Measurements from ENCODE around the gene SCCPDH.
"Not testable (repeated sequence)": the region's sequence is repeated elsewhere in the genome, so short reads cannot be mapped to it uniquely, and the experiment has no call there.

SCCPDH gene

DNA sequence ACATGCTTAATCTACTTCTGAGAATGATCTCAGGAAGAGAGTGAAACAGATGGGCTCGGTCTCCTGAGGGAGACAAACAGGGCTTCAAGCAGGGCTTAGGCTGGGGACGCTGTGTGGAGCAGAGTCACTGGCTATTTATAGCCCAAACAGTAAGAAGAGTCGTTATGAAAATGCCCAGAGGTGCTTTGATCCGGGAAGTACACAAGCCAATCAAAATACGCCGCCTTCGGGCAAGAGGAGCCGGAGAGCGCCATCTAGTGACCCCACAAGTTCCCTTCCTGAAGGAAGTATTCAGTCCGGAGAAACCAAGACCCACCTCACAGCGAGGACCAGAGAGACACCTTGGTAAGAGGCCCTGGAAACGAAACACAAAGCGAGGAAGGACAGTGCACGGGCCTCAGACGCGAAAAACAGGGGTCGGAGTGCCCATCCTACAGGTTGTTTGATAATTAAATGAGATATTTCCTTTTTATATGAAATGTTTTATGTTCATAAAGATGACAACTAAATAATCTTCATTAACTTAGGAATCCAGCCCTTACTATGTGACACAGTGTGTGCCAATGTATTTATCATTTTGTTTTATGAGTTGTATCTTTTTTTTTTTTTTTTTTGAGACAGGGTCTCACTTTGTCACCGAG is 25.0 kb upstream of the SCCPDH start:
- peak overlapping the region in 1 of 7 experiments; percentile 17 for H3K4me3 ChIP-seq
- peak overlapping the region in 12 of 21 experiments; percentile 3 to 59 (median 26) for H3K27ac ChIP-seq

GRCh38 chr1:246703581-246703980 is 20.6 kb upstream of the SCCPDH start:
- Histone ChIP-seq H3K27ac (peak overlapping the region in 3 of 21 experiments; percentile 52 to 64 (median 54)), H3K4me3 (no peak overlapping the region)

DNA sequence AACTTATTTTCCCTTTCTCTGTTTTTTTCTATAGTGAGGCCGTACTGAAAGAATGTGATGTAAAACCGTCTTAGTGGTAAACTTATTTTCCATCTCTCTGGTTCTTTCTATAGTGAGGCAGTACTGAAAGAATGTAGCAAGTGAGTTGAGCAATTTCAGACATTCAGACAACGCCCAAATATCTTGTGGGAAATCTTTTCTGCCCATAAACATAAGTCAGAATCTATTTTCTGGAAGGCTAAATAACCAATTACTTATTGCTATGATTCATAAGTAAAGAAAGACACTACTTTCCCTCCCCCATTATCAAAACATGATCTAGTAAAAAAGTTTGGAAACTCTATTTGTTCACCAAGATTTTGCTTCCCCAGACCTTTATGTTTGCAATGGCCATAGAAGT is 18.8 kb upstream of the SCCPDH start:
- H3K4me3 ChIP-seq: no peak overlapping the region
- H3K27ac ChIP-seq: peak overlapping the region in 7 of 21 experiments; percentile 11 to 75 (median 60)

DNA sequence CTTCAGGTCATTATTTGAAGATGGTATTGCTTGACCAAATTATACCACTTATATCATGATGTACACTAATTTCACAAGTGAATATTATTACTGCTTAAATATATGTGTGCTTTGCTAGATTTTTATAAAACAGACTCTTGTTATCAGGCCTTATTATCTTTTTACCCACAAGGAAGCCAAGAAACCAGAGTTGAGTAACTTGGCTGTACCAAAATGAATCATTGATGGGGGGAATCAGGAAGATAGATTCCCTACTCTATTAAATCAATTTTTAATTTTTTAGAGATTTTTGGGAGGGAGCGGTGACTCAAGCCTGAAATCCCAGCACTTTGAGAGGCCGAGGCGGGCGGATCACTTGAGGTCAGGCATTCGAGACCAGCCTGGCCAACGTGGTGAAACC is 16.0 kb upstream of the SCCPDH start:
- H3K27ac ChIP-seq: no peak overlapping the region

GRCh38 chr1:246709196-246709595 is 15.0 kb upstream of the SCCPDH start:
- H3K4me3 ChIP-seq: no peak overlapping the region
- no peak overlapping the region for H3K27ac ChIP-seq

More for the DNA sequence above, 16.0 kb upstream of the SCCPDH start:
- no peak overlapping the region for H3K4me3 ChIP-seq

DNA sequence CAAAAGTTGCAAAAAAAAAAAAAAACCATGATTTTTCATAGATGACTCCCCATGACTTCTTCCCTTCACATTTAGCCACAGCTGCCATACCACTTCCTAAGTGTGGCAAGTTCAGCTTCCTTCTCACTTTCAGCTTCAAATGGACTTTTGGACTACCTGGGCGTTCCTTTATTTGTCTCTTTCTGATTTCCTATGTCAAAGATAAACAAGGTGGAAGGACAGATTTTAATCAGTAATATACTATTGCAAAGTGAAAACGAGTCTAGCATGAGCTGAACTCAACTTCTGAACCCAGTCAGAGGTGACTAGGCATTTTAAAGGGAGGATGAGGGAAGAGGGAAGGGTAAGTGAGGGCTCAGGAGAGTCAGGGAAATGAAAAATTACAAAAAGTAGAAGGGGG is 14.4 kb upstream of the SCCPDH start:
- H3K4me3 ChIP-seq: no peak overlapping the region
- H3K27ac ChIP-seq: no peak overlapping the region

GRCh38 chr1:246711548-246712003 is 12.6 kb upstream of the SCCPDH start:
- H3K27ac ChIP-seq: no peak overlapping the region
- no peak overlapping the region for H3K4me3 ChIP-seq

DNA sequence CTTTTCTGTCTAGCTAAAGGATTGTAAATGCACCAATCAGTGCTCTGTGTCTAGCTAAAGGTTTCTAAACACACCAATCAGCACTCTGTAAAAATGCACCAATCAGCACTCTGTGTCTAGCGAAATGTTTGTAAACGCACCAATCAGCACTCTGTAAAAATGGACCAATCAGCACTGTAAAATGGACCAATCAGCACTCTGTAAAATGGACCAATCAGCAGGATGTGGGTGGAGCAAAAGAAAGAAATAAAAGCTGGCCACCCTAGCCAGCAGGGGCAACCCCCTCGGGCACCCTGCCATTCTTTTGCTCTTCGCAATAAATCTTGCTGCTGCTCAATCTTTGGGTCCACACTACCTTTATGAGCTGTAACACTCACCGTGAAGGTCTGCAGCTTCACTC is 11.8 kb upstream of the SCCPDH start:
- not testable (repeated sequence) for H3K4me3 ChIP-seq, H3K27ac ChIP-seq

- H3K4me3 ChIP-seq, H3K27ac ChIP-seq: not testable (repeated sequence)
Measured at GRCh38 chr1:246719361-246719760, 4.8 kb upstream of the SCCPDH start.

GRCh38 chr1:246720814-246721213 is 3.4 kb upstream of the SCCPDH start:
- not testable (repeated sequence) for H3K4me3 ChIP-seq, H3K27ac ChIP-seq

GRCh38 chr1:246722720-246723119 is 1.5 kb upstream of the SCCPDH start:
- Histone ChIP-seq H3K27ac (no peak overlapping the region), H3K4me3 (no peak overlapping the region)

GRCh38 chr1:246724731-246725095 is 504 bp downstream of the SCCPDH start:
- H3K27ac ChIP-seq: peak overlapping the region in 20 of 21 experiments; percentile 26 to 93 (median 78)
- peak overlapping the region; percentile 58 to 91 (median 74) for H3K4me3 ChIP-seq

- peak overlapping the region in 10 of 21 experiments; percentile 59 to 93 (median 82) for H3K27ac ChIP-seq
- peak overlapping the region in 4 of 7 experiments; percentile 58 to 91 (median 76) for H3K4me3 ChIP-seq
Measured at GRCh38 chr1:246725191-246725590, 982 bp downstream of the SCCPDH start.

GRCh38 chr1:246726255-246726679 is 2.1 kb downstream of the SCCPDH start:
- Histone ChIP-seq H3K27ac (peak overlapping the region in 3 of 21 experiments; percentile 3 to 27 (median 24)), H3K4me3 (no peak overlapping the region)

- Histone ChIP-seq H3K27ac (peak overlapping the region in 1 of 21 experiments; percentile 3), H3K4me3 (no peak overlapping the region)
Measured at GRCh38 chr1:246726881-246727280, 2.7 kb downstream of the SCCPDH start.

DNA sequence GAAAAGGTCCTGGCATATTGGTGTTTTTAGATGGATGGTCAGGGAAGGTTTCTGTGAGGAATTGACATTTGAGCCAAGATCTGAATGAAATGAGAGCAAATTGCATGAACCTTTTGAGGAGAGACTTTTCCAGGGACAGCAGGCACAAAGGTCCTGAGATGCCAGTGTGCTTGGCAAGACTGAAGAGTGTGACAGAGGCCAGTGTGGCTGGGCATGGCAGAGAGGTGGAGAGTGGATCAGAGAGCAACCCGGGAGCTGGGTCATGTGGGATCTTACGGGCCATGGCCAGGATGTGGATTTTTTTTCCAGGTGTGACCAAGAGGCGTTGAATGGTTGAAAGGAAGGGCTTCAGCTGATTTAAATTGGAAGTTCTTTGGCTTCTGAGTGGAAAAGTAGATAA is 3.4 kb downstream of the SCCPDH start:
- H3K27ac ChIP-seq: no peak overlapping the region
- H3K4me3 ChIP-seq: no peak overlapping the region

DNA sequence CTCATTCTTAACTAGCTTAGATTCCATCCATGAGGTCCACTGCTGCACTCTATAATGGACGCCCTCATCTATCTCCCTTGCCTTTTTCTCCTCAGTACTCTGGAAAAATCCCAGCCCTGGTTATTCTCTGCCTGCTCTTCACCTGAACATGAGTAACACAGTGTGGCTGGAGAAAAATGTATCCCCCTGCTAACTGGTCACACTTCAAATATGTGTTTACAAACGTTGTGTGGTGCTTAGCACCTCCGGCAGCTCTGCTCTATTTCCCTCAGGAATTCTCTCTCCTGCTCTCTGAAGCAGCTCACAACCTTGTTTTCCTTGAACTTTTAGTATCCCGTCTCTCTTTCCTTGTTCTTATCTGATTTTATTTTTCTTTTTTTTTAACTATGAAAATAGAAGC is 4.1 kb downstream of the SCCPDH start:
- no peak overlapping the region for H3K27ac ChIP-seq

GRCh38 chr1:246729040-246729439 is 4.8 kb downstream of the SCCPDH start:
- not testable (repeated sequence) for H3K27ac ChIP-seq, H3K4me3 ChIP-seq

More for the DNA sequence above, 4.1 kb downstream of the SCCPDH start:
- H3K4me3 ChIP-seq: no peak overlapping the region

GRCh38 chr1:246730839-246731238 is 6.6 kb downstream of the SCCPDH start:
- Histone ChIP-seq H3K27ac (no peak overlapping the region), H3K4me3 (no peak overlapping the region)

GRCh38 chr1:246731873-246732272 is 7.7 kb downstream of the SCCPDH start:
- H3K4me3 ChIP-seq, H3K27ac ChIP-seq: not testable (repeated sequence)

GRCh38 chr1:246733704-246734103 is 9.5 kb downstream of the SCCPDH start:
- Histone ChIP-seq H3K27ac (no peak overlapping the region), H3K4me3 (no peak overlapping the region)

DNA sequence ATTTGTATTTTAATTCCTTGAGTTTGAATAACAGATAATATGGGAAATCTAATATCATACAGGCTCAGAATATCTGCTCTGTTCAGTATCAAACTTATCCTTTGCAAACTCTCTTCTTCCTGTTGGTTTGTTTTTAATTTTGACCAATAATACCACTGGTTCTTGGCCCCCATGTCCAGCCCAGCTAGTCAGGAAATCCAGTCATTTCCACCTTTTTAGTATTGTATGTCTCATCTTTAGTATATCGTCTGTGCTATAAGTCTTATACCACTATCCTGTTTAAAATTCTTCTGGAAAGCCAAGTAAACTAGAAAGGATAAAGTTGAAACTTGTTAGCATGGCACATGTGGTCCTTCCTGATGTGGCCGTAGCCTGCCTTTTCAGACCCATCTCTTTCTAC is 10.7 kb downstream of the SCCPDH start:
- Histone ChIP-seq H3K4me3 (no peak overlapping the region), H3K27ac (peak overlapping the region in 1 of 21 experiments; percentile 3)

All from skin epidermis (tissue), 12 donors.